ENCODE measurements around the gene GRB2.

- TF ChIP-seq CREB1 (IDR thresholded peaks at IDR 0.05; ENCODE audit: low read depth): no peak
- TF ChIP-seq, protein P1, sequence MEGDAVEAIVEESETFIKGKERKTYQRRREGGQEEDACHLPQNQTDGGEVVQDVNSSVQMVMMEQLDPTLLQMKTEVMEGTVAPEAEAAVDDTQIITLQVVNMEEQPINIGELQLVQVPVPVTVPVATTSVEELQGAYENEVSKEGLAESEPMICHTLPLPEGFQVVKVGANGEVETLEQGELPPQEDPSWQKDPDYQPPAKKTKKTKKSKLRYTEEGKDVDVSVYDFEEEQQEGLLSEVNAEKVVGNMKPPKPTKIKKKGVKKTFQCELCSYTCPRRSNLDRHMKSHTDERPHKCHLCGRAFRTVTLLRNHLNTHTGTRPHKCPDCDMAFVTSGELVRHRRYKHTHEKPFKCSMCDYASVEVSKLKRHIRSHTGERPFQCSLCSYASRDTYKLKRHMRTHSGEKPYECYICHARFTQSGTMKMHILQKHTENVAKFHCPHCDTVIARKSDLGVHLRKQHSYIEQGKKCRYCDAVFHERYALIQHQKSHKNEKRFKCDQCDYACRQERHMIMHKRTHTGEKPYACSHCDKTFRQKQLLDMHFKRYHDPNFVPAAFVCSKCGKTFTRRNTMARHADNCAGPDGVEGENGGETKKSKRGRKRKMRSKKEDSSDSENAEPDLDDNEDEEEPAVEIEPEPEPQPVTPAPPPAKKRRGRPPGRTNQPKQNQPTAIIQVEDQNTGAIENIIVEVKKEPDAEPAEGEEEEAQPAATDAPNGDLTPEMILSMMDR (IDR thresholded peaks at IDR 0.05 in 2 of 3, conservative IDR thresholded peaks at IDR 0.05 in 1 of 3; ENCODE audit: control insufficient read depth in 2 of 3, extremely low read depth in 1 of 3, insufficient read depth in 1 of 3, low read depth in 3 of 3, low read length in 3 of 3): no peak
- no peak for TF ChIP-seq ZNF24 (IDR thresholded peaks at IDR 0.05)
- no peak for TF ChIP-seq RCOR1 (conservative IDR thresholded peaks at IDR 0.05; ENCODE audit: low read depth, low read length)
- TF ChIP-seq EP300 (IDR thresholded peaks at IDR 0.05; ENCODE audit: borderline replicate concordance in 1 of 2, control insufficient read depth in 1 of 2, low read depth in 2 of 2, low read length in 2 of 2): no peak
- no peak for TF ChIP-seq POLR2AphosphoS5 (IDR thresholded peaks at IDR 0.05; ENCODE audit: low read length)
Observed at GRCh38 chr17:75400326-75400939, 5.0 kb downstream of the GRB2 start.

Data from GM12878 (cell line).